RWPE1 (cell line): ENCODE measurements around the gene STK24.

Experiments
- CTCF ChIA-PET: fragments of 350-600 bp; sonication (Branson Sonifier 250); formaldehyde crosslinking; extraction: SDS; loops from one replicate; lab custom pipeline; 2021; lab: Yijun Ruan, JAX
- POLR2A ChIA-PET: fragments of 400-600 bp; formaldehyde crosslinking; extraction: SDS; loops from one replicate; lab custom pipeline; 2020; ENCODE audit warnings: antibody characterized with exemption; ENCODE audit not compliant: low non-redundant PET; lab: Yijun Ruan, JAX
- DNase-seq: peaks from one replicate; pipeline ENCODE4 v3.0.0; 2012; ENCODE audit warnings: low spot score
- H3K27ac ChIP-seq: fragments of 450-650 bp; 2 replicates; pipeline ENCODE4 v1.5.1; 2017
- CTCF ChIP-seq: fragments of 450-650 bp; conservative IDR thresholded peaks from 2 replicates; pipeline ENCODE4 v1.5.1; 2017; ENCODE audit warnings: low read depth, mild to moderate bottlenecking

The STK24 gene

DNA sequence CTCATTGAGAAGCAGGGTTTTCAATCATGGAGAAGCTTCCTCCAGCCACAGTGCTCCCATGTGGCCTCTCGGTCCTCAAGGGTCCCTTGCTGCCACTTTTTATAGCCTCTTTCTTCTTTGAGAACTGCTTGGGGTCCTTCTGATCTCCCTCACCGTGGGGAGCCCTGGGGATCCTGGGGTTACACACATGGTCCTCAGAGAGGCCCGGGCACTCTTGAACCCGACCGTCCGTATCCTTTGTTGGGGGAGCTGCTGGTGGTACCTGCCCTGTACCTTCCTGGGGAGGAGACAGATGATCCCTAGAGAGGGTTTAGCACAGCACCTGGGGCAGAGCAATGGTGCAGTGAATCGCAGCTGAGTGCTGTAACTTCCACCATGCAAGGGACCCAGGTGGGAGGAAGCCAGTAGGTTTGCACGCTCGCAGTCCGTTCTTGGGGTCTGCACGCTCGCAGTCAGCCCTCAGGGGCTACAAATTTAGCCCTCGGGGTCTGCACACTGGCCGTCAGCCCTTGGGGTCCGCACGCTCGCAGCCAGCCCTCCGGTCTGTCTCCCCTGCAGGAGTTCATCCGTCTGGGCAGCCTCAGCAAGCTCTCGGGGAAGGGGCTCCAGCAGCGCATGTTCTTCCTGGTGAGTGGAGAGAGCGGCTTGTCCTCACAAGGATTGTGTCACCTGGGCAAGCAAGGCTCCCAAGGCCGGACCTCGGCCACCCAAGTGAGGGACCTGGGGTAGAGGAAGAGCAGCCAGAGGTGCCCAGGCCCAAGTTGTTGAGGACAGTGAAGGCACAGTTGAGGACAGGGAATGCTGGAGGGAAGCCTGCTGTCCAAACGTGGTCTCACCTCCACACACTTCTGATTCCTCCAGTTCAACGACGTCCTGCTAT, 138.4 kb downstream of the STK24 start:
- POLR2A ChIA-PET: no interaction called here
- TF ChIP-seq CTCF: no peak
- DNase-seq: no peak
- CTCF ChIA-PET: no interaction called here
- no peak overlapping the region for H3K27ac ChIP-seq

DNA sequence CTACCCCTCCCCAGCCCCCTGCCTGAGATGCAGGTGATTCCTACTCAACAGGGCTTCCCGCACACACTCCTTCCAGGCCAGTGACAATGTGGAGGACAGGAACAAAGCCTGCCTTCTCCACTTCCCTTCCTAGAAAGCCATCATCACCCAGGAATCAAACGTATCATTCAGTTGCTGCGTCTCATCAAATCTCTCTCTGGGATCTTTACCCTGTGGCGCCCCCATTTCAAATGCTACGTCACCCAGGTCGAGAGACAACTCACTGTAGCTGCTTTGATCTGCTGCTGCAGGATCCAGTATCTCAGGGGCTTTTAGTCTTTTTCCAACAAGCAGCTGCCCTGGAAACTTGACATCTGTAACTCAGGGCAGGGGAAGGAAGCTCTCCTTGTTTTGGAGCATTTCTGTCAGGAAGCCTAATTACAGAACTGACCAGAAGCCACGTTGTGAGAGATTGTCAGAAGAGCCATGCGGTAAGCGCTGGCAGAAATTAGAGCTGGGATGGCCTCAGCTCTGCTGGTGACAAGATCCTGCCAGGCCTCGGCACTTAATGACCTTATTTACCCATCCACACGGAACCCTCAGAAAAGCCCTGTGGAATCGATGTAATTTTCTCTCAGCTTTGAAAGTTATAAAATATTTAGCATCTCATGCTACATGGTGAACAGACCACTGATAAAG, 140.5 kb downstream of the STK24 start:
- no peak for TF ChIP-seq CTCF
- POLR2A ChIA-PET: no interaction called here
- no peak overlapping the region for H3K27ac ChIP-seq
- CTCF ChIA-PET: interaction anchor here (0.7 kb wide), 1 partner anchor 525 kb away, joined by 3 read pairs; no protein-coding TSS in a partner anchor
- DNase-seq: no peak

GRCh38 chr13:98435376-98435775, 141.5 kb downstream of the STK24 start:
- TF ChIP-seq CTCF: no peak
- H3K27ac ChIP-seq: no peak overlapping the region

DNA sequence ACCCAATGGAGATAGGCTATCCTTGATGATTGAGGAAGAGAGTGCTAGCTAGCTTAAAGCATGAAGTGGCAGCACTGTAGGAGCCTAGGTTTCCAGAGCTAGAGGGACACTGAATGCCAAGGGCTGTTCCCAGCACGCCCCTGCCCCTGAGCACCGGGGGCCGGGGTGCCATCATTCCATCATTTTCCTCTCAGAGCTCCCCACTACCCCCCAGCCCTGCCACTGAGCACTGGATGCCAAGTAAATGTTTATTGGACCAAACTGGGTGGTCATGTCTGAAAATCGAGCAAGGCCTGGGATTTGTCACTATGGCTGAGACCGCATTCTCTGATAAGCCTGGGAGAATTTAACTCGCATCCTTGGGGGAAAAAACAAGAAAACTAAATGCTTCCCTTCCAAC, 142.8 kb downstream of the STK24 start:
- TF ChIP-seq CTCF: no peak
- no peak for DNase-seq
- ChIA-PET CTCF (interaction anchor here (1.4 kb wide), 1 partner anchor 29 kb away, joined by 3 read pairs; no protein-coding TSS in a partner anchor), POLR2A (no interaction called here)
- H3K27ac ChIP-seq: no peak overlapping the region

More at GRCh38 chr13:98435376-98435775, 141.5 kb downstream of the STK24 start:
- ChIA-PET CTCF (no interaction called here), POLR2A (no interaction called here)
- no peak for DNase-seq

DNA sequence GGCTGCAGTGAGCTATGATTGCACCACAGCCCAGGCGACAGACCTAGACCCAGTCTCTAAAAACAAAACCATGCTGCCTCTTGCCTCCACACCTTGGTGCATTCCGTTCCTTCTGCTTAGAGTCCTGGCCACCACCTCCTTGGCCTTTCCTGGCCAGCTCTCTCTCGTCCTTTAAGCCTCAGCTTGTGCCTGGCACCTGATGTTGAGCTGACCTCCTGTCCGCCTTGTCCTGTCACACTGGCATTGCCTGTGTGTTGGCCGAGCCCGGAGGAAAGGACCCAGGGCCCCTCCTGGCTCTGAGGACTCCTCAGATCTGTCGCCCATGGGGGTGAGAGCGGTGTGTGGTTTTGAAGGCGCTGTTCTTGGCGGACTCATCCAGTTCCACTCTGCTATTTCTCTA, 143.3 kb downstream of the STK24 start:
- ChIA-PET CTCF (interaction anchor here (1.4 kb wide), 1 partner anchor 28 kb away, joined by 3 read pairs; no protein-coding TSS in a partner anchor), POLR2A (no interaction called here)
- H3K27ac ChIP-seq: no peak overlapping the region
- no peak for DNase-seq
- no peak for TF ChIP-seq CTCF

GRCh38 chr13:98432638-98433037, 144.3 kb downstream of the STK24 start:
- no peak for TF ChIP-seq CTCF
- DNase-seq: no peak
- H3K27ac ChIP-seq: no peak overlapping the region
- ChIA-PET CTCF (interaction anchor here (1.3 kb wide), 1 partner anchor 576 kb away, joined by 5 read pairs; no protein-coding TSS in a partner anchor), POLR2A (no interaction called here)
